Thyroid gland (tissue), 4 donors: ENCODE data around the gene DES. TPM values are rescaled to one million over a fixed set of nuclear protein-coding genes. Genes with fewer than 3 reads are reported as not detected.

Source experiments
- DNase-seq, 2 donors: peaks; one replicate each; pipeline ENCODE4 v3.0.0-alpha.2; 2019
- H3K27ac ChIP-seq, 3 donors: fragments of 200-600 bp; sonication (generic); 1 replicate in 2 of 3; 2 replicates in 1 of 3; pipeline ENCODE4 v1.5.1; 2016 to 2019; ENCODE audit warnings: mild to moderate bottlenecking in 1 of 3, moderate library complexity in 1 of 3
- H3K27me3 ChIP-seq: fragments of 200-600 bp; sonication (generic); one replicate; pipeline ENCODE4 v1.5.1; 2019
- H3K36me3 ChIP-seq, 2 donors: fragments of 200-600 bp; sonication (generic); one replicate each; pipeline ENCODE4 v1.5.1; 2016 to 2019
- H3K4me1 ChIP-seq, 2 donors: fragments of 200-600 bp; sonication (generic); one replicate each; pipeline ENCODE4 v1.5.1; 2017 to 2019
- H3K4me3 ChIP-seq, 3 donors: fragments of 200-600 bp; sonication (generic); replicated peaks in 1 of 3; 1 replicate in 2 of 3; 2 replicates in 1 of 3; pipeline ENCODE4 v1.5.1; 2016; ENCODE audit warnings: mild to moderate bottlenecking in 1 of 3
- H3K9me3 ChIP-seq: fragments of 200-600 bp; sonication (generic); one replicate; pipeline ENCODE4 v1.5.1; 2017
- POLR2A ChIP-seq, 2 donors: fragments of 450-650 bp; IDR thresholded peaks; one replicate each; pipeline ENCODE4 v1.6.1; 2017; ENCODE audit warnings: antibody characterized with exemption in 2 of 2, mild to moderate bottlenecking in 2 of 2, moderate library complexity in 1 of 2
- WGBS, 2 donors: methylation state at CpG; one replicate each; pipeline ENCODE4 v1.1.5; 2017; 5-methylcytosine and 5-hydroxymethylcytosine counted together
- intact Hi-C: fragments of 100-400 bp; cut with DNase I; formaldehyde crosslinking; loops from one replicate; pipeline ENCODE4 v1.15.1; 2023
- total RNA-seq, 4 donors: library from RNA; depleted of rRNA; stranded (reverse); fragments of >200 nt; gene quantifications; one replicate each; pipeline ENCODE4 v1.2.3, GENCODE V29; 2016
- TF ChIP-seq, protein P1 (sequence below), 6 experiments: fragments of 200-600 bp in 3 of 6; fragments of 450-650 bp in 3 of 6; sonication (generic) in 3 of 6; IDR thresholded peaks; one replicate each; pipeline ENCODE4 v1.5.1; 2016 to 2019; ENCODE audit warnings: antibody characterized with exemption in 6 of 6, mild to moderate bottlenecking in 2 of 6, inconsistent platforms in 1 of 6, moderate library complexity in 1 of 6

Gene DES
- total RNA-seq, 4 donors from 2014 or later: 26.7 to 54.4 (median 28.7) TPM

DNA sequence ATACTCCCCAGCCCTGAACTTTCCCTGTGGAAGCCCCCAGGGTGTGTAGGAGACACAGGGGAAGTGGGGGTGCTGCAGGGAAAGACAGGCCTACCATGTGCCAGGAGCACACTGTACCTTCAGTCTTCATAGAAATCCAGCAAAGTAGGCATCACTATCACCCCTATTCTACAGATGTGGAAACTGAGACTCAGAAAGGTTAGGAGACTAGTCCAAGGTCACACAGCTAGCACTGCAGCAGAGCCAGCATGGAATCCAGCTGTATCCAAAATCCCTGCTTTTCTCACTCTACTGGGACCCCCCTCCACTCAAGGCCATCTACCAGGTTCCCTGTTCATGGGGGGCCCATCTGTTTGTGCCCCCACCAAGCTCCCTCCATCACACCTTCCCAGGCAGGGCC, 37.3 kb upstream of the DES start:
- Histone ChIP-seq H3K4me1 (no peaks in the 10 kb centered on the region), H3K9me3 (no peaks in the 10 kb centered on the region), H3K27ac (no peak overlapping the region), H3K4me3 (no peak overlapping the region), H3K27me3 (no peaks in the 10 kb centered on the region), H3K36me3 (peaks cover 26 to 28% of the 10 kb centered on the region in 2 donors)
- no peak for DNase-seq
- intact Hi-C loops: loop anchor here (10.0 kb wide), 1 partner anchor 216 kb away; the partner anchor contains the start of gene NHEJ1
- TF ChIP-seq, protein P1, sequence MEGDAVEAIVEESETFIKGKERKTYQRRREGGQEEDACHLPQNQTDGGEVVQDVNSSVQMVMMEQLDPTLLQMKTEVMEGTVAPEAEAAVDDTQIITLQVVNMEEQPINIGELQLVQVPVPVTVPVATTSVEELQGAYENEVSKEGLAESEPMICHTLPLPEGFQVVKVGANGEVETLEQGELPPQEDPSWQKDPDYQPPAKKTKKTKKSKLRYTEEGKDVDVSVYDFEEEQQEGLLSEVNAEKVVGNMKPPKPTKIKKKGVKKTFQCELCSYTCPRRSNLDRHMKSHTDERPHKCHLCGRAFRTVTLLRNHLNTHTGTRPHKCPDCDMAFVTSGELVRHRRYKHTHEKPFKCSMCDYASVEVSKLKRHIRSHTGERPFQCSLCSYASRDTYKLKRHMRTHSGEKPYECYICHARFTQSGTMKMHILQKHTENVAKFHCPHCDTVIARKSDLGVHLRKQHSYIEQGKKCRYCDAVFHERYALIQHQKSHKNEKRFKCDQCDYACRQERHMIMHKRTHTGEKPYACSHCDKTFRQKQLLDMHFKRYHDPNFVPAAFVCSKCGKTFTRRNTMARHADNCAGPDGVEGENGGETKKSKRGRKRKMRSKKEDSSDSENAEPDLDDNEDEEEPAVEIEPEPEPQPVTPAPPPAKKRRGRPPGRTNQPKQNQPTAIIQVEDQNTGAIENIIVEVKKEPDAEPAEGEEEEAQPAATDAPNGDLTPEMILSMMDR (IDR thresholded peaks at IDR 0.05): no peak
- no peak for TF ChIP-seq POLR2A (IDR thresholded peaks at IDR 0.05)

DNA sequence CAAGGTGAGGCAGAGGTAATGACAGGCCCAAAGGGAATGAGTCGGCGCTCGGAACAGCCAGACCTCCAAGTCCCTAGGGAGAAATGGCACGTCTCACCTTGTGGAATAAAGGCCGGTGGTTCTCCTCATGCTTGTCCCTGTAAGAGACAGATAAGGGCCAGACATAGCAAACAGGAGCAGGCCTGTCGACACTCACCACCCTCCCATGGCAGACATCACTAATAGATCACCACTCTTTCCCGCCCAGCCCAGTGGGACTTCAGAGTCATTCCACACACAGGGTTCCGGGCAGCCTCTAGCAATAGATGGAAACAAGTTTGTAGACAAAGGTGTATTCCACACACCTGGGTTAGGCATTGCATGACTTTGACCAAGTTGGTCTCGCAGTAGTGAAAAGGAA, 36.7 kb upstream of the DES start:
- Histone ChIP-seq H3K36me3 (peaks cover 31% of the 10 kb centered on the region in 2 donors), H3K4me1 (peaks cover under 1 to 4% of the 10 kb centered on the region in 2 donors), H3K27me3 (no peaks in the 10 kb centered on the region), H3K4me3 (no peak overlapping the region), H3K27ac (no peak overlapping the region), H3K9me3 (no peaks in the 10 kb centered on the region)
- DNase-seq: no peak
- 87 to 92% methylated on average over 6 to 9 of the region's 9 CpGs for WGBS, 2 donors
- intact Hi-C loops: loop anchor here (10.0 kb wide), 1 partner anchor 217 kb away; the partner anchor contains the start of gene NHEJ1
- no peak for TF ChIP-seq POLR2A (IDR thresholded peaks at IDR 0.05)
- TF ChIP-seq, protein P1 (IDR thresholded peaks at IDR 0.05): no peak

DNA sequence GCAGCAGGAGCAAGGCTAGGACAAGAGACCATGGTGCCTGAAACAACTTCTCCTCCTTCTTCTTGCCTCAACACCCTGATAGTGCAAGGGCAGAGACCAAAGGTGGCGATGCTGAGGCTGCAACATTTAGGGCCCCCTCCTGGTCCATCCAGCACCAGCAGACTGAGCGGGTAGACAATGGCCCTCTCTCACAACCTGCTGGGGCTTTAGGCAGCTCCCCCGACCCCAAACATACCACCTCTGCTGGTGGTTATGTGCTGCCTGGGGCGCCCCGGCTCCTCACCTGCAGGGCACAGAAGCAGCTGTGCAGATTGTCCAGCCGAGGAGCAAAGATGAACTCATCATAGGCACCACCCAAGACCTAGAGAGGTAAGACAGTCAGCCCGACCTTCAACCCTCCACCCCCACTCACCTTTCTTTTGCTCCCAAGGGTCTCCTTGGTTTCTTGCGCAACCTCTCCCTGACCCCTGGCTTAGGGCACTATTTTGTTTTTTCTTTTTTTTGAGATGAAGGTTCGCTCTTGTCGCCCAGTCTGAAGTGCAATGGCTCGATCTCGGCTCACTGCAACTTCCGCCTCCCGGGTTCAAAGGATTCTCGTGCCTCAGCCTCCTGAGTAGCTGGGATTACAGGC, 34.0 kb upstream of the DES start:
- no peak for DNase-seq
- H3K36me3 ChIP-seq: peaks cover 31% of the 10 kb centered on the region in 2 donors
- no peak overlapping the region for H3K4me3 ChIP-seq
- WGBS, 2 donors: 88 to 91% methylated on average over 12 to 15 of the region's 15 CpGs
- peaks cover 8 to 13% of the 10 kb centered on the region in 2 donors for H3K4me1 ChIP-seq
- TF ChIP-seq, protein P1 (IDR thresholded peaks at IDR 0.05): no peak
- no peak for TF ChIP-seq POLR2A (IDR thresholded peaks at IDR 0.05)
- no peak overlapping the region for H3K27ac ChIP-seq
- intact Hi-C loops: loop anchor here (10.0 kb wide), 1 partner anchor 219 kb away; the partner anchor contains the start of gene NHEJ1
- H3K9me3 ChIP-seq: no peaks in the 10 kb centered on the region
- H3K27me3 ChIP-seq: no peaks in the 10 kb centered on the region

DNA sequence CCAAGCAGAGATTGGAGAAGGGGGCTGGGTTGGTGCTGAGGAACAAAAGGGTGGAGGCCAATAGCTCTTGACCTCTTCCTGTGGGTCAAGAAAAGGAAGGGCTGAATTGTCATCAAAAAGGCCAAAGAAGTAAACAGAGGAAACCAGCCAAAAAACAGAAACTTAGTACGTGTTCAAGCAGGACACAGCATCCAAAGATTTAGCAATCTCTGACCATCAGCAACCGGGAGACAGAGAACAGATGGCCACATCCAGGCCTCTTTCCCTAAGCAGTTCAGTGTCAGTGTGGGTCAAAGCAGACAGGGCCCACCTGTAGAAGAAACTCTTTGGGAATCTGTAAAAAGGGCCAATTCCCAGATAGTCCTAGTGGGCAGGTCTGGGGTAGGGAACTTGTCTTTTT, 33.3 kb upstream of the DES start:
- H3K4me1 ChIP-seq: peaks cover 8 to 13% of the 10 kb centered on the region in 2 donors
- intact Hi-C loops: loop anchor here (5.0 to 10.0 kb wide), 2 partner anchors 112 to 220 kb away; partner anchors contain the start of genes GMPPA and NHEJ1
- H3K27me3 ChIP-seq: no peaks in the 10 kb centered on the region
- DNase-seq: no peak
- 77 to 80% methylated on average over 2 of the region's 2 CpGs for WGBS, 2 donors
- no peaks in the 10 kb centered on the region for H3K9me3 ChIP-seq
- H3K27ac ChIP-seq: no peak overlapping the region
- H3K36me3 ChIP-seq: peaks cover 31% of the 10 kb centered on the region in 2 donors
- TF ChIP-seq POLR2A (IDR thresholded peaks at IDR 0.05): no peak
- TF ChIP-seq, protein P1 (IDR thresholded peaks at IDR 0.05): no peak
- H3K4me3 ChIP-seq: no peak overlapping the region

DNA sequence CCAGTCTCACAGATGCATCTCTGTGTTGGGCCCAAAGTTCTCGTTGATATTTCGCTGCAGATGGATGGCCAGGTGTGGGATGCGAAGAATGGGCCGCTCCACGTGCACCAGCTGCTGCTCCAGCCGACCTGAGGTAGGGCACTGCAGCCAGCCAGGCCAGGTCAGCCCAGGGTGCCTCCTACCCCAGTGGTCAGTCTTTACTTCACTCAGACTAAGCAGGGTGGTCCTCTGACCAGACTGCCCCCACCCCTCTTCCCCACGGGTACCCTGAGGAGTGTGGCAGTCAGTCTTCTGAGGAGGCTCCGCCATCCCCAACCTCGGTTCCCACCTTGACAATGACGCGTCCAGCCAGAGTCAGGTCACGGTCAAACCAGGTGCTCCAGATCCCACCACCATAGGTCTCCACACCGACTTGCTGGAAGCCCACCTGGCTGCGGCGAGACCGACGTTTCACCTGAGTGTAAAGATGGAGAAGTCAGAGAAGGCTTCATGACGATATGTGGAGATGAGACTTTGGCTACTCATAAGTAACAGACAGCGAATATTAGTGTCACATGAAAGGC, 32.1 kb upstream of the DES start:
- DNase-seq: no peak
- no peak overlapping the region for H3K27ac ChIP-seq
- peaks cover 8 to 13% of the 10 kb centered on the region in 2 donors for H3K4me1 ChIP-seq
- intact Hi-C loops: loop anchor here (5.0 to 10.0 kb wide), 2 partner anchors 111 to 221 kb away; partner anchors contain the start of genes GMPPA and NHEJ1
- TF ChIP-seq, protein P1 (IDR thresholded peaks at IDR 0.05): no peak
- no peak for TF ChIP-seq POLR2A (IDR thresholded peaks at IDR 0.05)
- H3K9me3 ChIP-seq: no peaks in the 10 kb centered on the region
- peaks cover 26 to 29% of the 10 kb centered on the region in 2 donors for H3K36me3 ChIP-seq
- H3K4me3 ChIP-seq: no peak overlapping the region
- no peaks in the 10 kb centered on the region for H3K27me3 ChIP-seq
- 95 to 97% methylated on average over 19 of the region's 19 CpGs for WGBS, 2 donors
